WERI-Rb-1 (cell line): ENCODE data around the gene NRTN.
A peak's percentile ranks its signal among the peaks of the same experiment; 100 is the strongest.

ENCODE experiments used
- DNase-seq: peaks from one replicate; pipeline ENCODE4 v3.0.0-alpha.2; 2020
- H3K27ac ChIP-seq: fragments of 250-450 bp; sonication (Bioruptor Pico); 2 replicates; pipeline ENCODE4 v1.5.1; 2020; ENCODE audit warnings: mild to moderate bottlenecking, moderate library complexity
- H3K27me3 ChIP-seq: fragments of 250-450 bp; sonication (Bioruptor Pico); 2 replicates; pipeline ENCODE4 v1.5.1; 2021; ENCODE audit warnings: mild to moderate bottlenecking, low read depth, moderate library complexity; ENCODE audit not compliant: insufficient read depth, severe bottlenecking
- H3K36me3 ChIP-seq: fragments of 250-450 bp; sonication (Bioruptor Pico); 2 replicates; pipeline ENCODE4 v1.5.1; 2020; ENCODE audit warnings: mild to moderate bottlenecking, moderate library complexity
- H3K4me3 ChIP-seq: 2 replicates; pipeline ENCODE4 v1.5.1; 2011; ENCODE audit warnings: low read depth, mild to moderate bottlenecking, control low read depth, low read length
- H3K9me3 ChIP-seq: fragments of 250-450 bp; sonication (Bioruptor Pico); 2 replicates; pipeline ENCODE4 v1.5.1; 2021; ENCODE audit warnings: mild to moderate bottlenecking, moderate library complexity; ENCODE audit not compliant: severe bottlenecking
- TF ChIP-seq, protein P1 (sequence below): IDR thresholded peaks from 2 replicates; pipeline ENCODE4 v1.5.1; 2011; ENCODE audit warnings: low read depth, mild to moderate bottlenecking, control low read depth, inconsistent platforms, low read length

The NRTN gene

DNA sequence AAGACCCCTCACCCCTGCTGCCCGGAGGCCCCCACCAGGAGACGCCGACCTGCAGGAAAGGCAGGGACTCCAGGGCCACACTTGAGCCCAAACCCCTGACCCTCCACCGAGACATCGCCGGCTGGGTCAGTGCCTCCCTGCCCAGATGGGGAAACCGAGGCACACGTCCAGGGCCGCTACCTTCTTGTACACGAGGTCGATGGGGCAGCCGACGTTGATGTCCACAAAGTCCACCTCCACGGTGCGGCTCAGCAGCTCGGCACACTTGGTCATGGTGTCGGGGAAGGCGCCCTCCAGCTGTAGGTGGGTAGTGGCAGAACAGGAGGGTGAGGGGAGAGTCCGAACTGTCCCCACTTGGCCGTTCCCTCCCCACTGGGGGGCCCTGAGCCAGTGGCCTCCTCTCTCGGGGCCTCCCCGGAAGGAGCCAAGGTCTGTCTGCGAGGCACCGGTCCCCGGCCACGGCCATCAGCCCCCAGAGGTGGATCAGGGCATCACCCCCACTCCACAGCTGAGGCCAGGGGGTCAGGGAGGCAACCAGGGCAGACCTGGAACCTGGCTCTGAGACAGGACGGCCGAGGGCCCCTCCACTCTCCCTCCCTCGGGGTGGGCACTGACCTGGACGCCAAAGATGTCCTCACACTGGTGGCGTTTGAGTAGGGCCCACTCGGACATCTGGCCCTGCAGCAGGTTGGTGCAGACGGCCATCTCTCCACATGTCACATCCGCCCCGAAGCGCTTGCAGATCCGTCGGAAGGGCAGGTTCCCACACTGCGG is 17.3 kb upstream of the NRTN start:
- TF ChIP-seq, protein P1, sequence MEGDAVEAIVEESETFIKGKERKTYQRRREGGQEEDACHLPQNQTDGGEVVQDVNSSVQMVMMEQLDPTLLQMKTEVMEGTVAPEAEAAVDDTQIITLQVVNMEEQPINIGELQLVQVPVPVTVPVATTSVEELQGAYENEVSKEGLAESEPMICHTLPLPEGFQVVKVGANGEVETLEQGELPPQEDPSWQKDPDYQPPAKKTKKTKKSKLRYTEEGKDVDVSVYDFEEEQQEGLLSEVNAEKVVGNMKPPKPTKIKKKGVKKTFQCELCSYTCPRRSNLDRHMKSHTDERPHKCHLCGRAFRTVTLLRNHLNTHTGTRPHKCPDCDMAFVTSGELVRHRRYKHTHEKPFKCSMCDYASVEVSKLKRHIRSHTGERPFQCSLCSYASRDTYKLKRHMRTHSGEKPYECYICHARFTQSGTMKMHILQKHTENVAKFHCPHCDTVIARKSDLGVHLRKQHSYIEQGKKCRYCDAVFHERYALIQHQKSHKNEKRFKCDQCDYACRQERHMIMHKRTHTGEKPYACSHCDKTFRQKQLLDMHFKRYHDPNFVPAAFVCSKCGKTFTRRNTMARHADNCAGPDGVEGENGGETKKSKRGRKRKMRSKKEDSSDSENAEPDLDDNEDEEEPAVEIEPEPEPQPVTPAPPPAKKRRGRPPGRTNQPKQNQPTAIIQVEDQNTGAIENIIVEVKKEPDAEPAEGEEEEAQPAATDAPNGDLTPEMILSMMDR: no peak
- Histone ChIP-seq H3K36me3 (peaks cover 60% of the 10 kb centered on the region), H3K4me3 (no peak overlapping the region), H3K27ac (no peak overlapping the region), H3K27me3 (no peaks in the 10 kb centered on the region), H3K9me3 (no peaks in the 10 kb centered on the region)
- no peak for DNase-seq

DNA sequence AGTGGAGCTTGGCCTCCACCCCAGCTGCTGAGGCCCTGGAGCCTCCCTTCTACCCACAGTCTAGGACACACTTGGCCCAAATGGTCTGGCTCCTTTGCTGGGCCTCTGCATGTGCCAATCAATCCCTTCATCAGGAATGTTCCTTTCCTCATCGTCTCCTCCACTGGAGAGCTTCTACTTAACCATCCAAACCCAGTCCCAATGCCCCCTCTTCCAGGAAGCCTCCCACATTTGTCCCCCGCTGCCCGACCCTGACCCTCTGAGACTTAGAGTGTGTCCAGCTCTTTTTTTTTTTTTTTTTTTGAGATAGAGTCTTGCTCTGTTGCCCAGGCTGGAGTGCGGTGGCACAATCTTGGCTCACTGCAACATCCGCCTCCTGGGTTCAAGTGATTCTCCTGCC is 16.4 kb upstream of the NRTN start:
- TF ChIP-seq, protein P1: no peak
- H3K36me3 ChIP-seq: peaks cover 60% of the 10 kb centered on the region
- H3K27ac ChIP-seq: no peak overlapping the region
- H3K9me3 ChIP-seq: no peaks in the 10 kb centered on the region
- H3K27me3 ChIP-seq: no peaks in the 10 kb centered on the region
- no peak for DNase-seq
- H3K4me3 ChIP-seq: no peak overlapping the region

DNA sequence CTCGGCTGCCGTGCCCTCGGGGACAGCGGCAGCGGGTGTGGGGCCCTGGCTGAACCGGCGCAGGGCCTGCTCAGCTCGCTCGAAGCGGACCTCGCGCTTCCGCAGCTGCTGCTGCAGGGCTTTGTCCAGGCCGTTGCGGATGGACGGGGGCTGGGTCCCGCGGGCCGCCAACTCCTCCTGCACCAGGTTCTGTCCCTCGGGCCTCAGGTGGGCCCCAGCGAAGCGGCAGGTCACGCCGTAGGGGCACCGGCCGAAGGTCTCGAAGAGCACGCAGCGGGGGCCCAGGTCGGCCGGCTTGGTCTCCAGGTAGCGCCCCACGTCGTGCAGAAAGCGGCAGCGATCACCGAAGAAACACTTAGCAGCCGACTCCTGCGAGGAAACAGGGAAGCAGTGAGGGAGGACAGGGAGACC is 15.5 kb upstream of the NRTN start:
- no peak overlapping the region for H3K27ac ChIP-seq
- DNase-seq: no peak
- H3K36me3 ChIP-seq: peaks cover 60% of the 10 kb centered on the region
- TF ChIP-seq, protein P1: no peak
- no peak overlapping the region for H3K4me3 ChIP-seq
- H3K27me3 ChIP-seq: no peaks in the 10 kb centered on the region
- H3K9me3 ChIP-seq: no peaks in the 10 kb centered on the region

DNA sequence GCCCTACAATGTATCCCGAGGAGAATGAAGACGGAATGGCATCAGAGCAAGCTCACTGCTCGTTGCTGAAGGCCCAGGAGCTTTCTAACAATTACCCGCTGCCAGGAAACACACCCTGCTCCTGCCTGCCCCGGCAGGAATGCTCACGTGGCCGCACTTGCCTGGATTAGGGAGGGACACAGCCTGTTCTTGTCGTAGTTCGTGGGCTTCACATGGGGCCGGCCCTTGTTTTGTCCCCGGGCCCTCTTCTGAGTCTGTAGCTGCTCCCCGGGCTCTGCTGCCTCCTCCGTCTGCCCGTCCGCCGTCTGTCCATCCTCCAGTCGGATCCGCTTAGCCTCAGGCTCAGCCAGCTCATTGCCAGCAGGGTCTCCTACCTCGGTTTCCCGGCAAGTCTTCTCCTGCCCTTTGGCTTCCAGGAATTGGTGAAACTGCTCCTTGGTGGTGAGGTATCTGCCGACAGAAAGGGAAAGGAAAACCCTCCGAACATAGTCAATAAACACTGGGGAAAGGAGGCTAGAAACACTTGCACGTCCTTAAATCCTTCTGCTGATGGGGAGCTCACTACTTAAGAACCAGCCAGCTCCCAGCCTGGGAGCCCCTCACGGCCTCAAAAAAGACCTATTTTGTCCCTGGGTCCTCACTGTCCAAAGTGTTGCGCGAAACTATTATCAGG is 14.8 kb upstream of the NRTN start:
- Histone ChIP-seq H3K4me3 (peak overlapping the region; percentile 94), H3K27ac (peak overlapping the region; percentile 99), H3K9me3 (no peaks in the 10 kb centered on the region), H3K36me3 (peaks cover 54% of the 10 kb centered on the region), H3K27me3 (no peaks in the 10 kb centered on the region)
- no peak for DNase-seq
- TF ChIP-seq, protein P1: no peak

DNA sequence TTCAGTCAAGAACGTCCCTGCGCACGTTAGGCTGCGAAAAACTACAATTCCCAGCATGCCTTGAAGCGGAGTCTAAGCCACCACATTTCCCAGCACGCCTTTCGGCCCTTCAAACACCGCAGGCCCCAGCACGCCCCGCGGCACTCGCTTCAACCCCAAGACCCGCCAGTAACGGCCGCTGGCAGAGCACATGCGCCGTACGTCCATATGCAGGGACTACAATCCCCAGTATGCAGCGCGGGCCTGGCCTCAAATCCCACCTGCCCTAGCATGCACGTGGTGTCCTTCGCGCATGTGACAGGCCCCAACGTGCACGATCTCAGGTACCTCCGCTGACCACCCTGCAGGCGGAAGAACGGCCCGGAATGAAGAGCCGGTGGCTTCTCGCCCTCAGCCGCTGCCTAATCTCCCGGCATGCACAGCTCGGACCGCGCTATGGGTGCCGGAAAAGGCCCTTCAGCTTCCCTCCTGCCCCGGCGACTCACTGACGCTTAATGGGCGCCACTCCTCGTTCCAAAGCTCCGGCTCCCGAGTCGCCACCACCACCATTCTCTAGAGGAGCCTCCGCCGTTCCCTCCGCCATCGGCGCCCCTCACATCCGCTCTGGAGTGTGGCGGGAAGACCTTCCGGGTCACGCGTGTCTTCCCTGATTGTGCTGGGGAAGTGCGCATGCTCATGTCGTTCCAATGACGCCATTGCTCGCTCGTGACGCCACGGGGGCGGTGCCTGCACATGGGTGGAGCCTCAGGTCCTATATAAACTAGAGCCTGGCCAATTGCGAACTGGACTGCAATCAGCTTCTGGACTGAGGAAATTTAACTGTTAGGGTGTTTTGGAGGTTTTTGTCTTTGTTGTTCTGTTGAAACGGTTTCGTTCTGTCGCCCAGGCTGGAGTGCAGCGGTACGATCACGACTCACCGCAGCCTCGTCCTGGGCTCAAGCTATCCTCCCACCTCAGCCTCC is 14.0 kb upstream of the NRTN start, which contains the start of gene DUS3L:
TSS of gene DUS3L (minus strand) at position 605 of the 962 bp plus-strand sequence. CDS start at position 583, 22 bp downstream.
- H3K36me3 ChIP-seq: peaks cover 45% of the 10 kb centered on the region
- peak within 1 kb of the TSS; percentile 94 for H3K4me3 ChIP-seq
- no peaks in the 10 kb centered on the region for H3K27me3 ChIP-seq
- no peaks in the 10 kb centered on the region for H3K9me3 ChIP-seq
- TF ChIP-seq, protein P1: no peak
- peak; percentile 97 for DNase-seq
- peak within 1 kb of the TSS; percentile 99 for H3K27ac ChIP-seq
